Osteoblast (primary cell): ENCODE results near the gene TCEAL7. TPM values are rescaled to one million over a fixed set of nuclear protein-coding genes. Genes with fewer than 3 reads are reported as not detected.

Experiments used
- DNase-seq: peaks from one replicate; pipeline ENCODE4 v3.0.0; 2011; ENCODE audit warnings: low spot score, mixed read lengths; ENCODE audit not compliant: insufficient read length; ENCODE audit errors: missing footprints
- H2AFZ ChIP-seq: 2 replicates; pipeline ENCODE4 v1.6.0; 2011; ENCODE audit warnings: mild to moderate bottlenecking, low read length
- H3K27ac ChIP-seq: 2 replicates; pipeline ENCODE4 v1.5.1; 2011; ENCODE audit warnings: mild to moderate bottlenecking, low read depth, low read length, moderate library complexity
- H3K27me3 ChIP-seq: 2 replicates; pipeline ENCODE4 v1.6.0; 2012; ENCODE audit warnings: mild to moderate bottlenecking, control low read depth, inconsistent platforms, low read length, moderate library complexity; ENCODE audit not compliant: insufficient read depth
- H3K36me3 ChIP-seq: 2 replicates; pipeline ENCODE4 v1.5.1; 2011; ENCODE audit warnings: mild to moderate bottlenecking, low read length, control low read depth, moderate library complexity; ENCODE audit not compliant: insufficient read depth
- H3K4me1 ChIP-seq: 2 replicates; pipeline ENCODE4 v1.5.1; 2011; ENCODE audit warnings: mild to moderate bottlenecking, low read length, control low read depth, moderate library complexity; ENCODE audit not compliant: insufficient read depth
- H3K4me2 ChIP-seq: 2 replicates; pipeline ENCODE4 v1.6.0; 2011; ENCODE audit warnings: mild to moderate bottlenecking, low read length; ENCODE audit not compliant: insufficient read depth
- H3K4me3 ChIP-seq: fragments of 200-600 bp; sonication (generic); 3 replicates; pipeline ENCODE4 v1.5.1; 2012; ENCODE audit warnings: mild to moderate bottlenecking, low read length, inconsistent platforms; ENCODE audit not compliant: insufficient read depth
- H3K79me2 ChIP-seq: 2 replicates; pipeline ENCODE4 v1.6.0; 2012; ENCODE audit warnings: mild to moderate bottlenecking, low read length, control low read depth, inconsistent platforms; ENCODE audit not compliant: insufficient read depth
- H3K9me3 ChIP-seq: 2 replicates; pipeline ENCODE4 v1.5.1; 2011; ENCODE audit warnings: low read depth, low read length, control low read depth
- H4K20me1 ChIP-seq: 2 replicates; pipeline ENCODE4 v1.6.0; 2012; ENCODE audit warnings: mild to moderate bottlenecking, low read length, control low read depth; ENCODE audit not compliant: insufficient read depth
- total RNA-seq: library from RNA; depleted of rRNA; stranded (reverse); fragments of >200 nt; gene quantifications from 2 replicates; pipeline ENCODE4 v1.2.3, GENCODE V29; 2012
- TF ChIP-seq, protein P1 (sequence below): IDR thresholded peaks from 2 replicates; pipeline ENCODE4 v1.5.1; 2011; ENCODE audit warnings: mild to moderate bottlenecking, low read depth, low read length, moderate library complexity; ENCODE audit errors: extremely low read depth

TCEAL7 gene
- total RNA-seq, 1 donor: 6.5 TPM

DNA sequence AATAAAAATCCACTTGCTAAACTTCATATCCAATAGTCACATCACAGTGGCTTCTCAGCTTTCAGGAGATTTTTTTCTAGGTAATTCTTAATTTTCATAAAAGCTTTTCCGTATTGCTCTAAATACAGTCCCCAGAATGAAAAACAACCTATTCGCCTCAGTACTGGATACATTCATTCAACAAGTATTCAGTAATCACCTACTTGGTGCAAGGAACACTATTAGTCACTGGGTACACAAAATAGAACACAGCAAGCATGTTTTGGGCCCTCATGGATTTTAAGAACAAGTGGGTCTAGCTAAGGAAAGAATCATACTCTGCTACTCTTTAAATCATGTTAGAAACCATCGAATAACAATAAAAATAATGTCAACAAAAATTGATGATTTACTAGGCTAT lies 43.5 kb downstream of the TCEAL7 start:
- Histone ChIP-seq H4K20me1 (no peaks in the 10 kb centered on the region), H3K4me1 (no peaks in the 10 kb centered on the region), H3K9me3 (no peaks in the 10 kb centered on the region), H2AFZ (no peak overlapping the region), H3K4me2 (no peak overlapping the region), H3K79me2 (peaks cover 16% of the 10 kb centered on the region), H3K36me3 (peaks cover 8% of the 10 kb centered on the region), H3K27me3 (no peaks in the 10 kb centered on the region), H3K4me3 (no peak overlapping the region), H3K27ac (no peak overlapping the region)
- TF ChIP-seq, protein P1, sequence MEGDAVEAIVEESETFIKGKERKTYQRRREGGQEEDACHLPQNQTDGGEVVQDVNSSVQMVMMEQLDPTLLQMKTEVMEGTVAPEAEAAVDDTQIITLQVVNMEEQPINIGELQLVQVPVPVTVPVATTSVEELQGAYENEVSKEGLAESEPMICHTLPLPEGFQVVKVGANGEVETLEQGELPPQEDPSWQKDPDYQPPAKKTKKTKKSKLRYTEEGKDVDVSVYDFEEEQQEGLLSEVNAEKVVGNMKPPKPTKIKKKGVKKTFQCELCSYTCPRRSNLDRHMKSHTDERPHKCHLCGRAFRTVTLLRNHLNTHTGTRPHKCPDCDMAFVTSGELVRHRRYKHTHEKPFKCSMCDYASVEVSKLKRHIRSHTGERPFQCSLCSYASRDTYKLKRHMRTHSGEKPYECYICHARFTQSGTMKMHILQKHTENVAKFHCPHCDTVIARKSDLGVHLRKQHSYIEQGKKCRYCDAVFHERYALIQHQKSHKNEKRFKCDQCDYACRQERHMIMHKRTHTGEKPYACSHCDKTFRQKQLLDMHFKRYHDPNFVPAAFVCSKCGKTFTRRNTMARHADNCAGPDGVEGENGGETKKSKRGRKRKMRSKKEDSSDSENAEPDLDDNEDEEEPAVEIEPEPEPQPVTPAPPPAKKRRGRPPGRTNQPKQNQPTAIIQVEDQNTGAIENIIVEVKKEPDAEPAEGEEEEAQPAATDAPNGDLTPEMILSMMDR: no peak
- no peak for DNase-seq

DNA sequence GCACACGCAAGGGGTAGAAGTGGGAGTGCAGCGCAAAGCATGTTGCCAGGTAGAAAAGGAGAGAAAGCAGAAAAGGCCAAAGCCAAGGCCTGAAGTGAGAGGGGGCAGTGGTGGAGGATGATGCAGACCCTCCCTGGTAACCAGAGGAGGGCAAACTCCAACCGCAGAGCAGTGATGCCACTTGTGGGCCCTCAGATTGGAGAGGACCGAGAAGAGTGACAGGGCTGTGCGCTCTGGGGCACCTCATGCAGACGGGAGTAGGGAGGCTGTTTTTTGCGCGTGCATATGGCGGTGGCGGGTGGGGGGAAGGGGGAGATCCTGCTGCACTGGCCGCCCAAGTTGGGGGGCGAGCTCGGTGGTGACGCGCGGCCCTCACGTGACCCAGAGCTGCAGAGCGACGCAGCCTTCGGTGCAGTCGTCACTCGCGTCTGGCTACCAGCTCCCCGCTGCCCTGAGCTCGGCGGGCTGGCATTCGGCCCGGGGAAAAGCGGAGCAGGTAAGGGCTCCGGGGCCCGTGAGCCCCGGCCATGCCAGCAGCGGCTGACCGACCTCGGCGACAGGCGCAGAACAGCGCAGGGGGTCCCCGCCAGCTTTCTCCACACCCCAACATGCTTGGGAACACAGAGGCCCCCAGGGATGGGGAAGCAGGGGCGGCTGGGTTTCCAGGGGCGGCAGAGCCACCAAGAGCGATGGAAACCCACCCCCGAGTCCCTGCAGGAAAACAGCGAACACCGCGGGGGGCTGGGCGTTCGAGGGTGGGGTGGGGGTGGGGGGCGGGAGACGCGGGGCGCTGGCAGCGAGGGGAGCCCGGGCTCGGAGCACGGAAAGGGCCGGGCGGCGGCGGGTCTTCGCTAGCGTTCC lies 46.3 kb downstream of the TCEAL7 start, which contains the start of gene BEX3:
BEX3 (plus strand) TSS at position 421 of the 861 bp plus-strand sequence. CDS start 984 bp downstream, outside the sequence.
- Histone ChIP-seq H3K4me1 (peaks cover 5% of the 10 kb centered on the region), H3K79me2 (peaks cover 16% of the 10 kb centered on the region), H3K27me3 (no peaks in the 10 kb centered on the region), H3K4me3 (peak within 1 kb of the TSS; percentile 78), H3K9me3 (no peaks in the 10 kb centered on the region), H3K4me2 (peak within 1 kb of the TSS; percentile 87), H2AFZ (peak within 1 kb of the TSS; percentile 89), H3K36me3 (peaks cover 8% of the 10 kb centered on the region), H4K20me1 (no peaks in the 10 kb centered on the region), H3K27ac (peak within 1 kb of the TSS; percentile 80)
- TF ChIP-seq, protein P1: no peak
- peak; percentile 70 for DNase-seq

DNA sequence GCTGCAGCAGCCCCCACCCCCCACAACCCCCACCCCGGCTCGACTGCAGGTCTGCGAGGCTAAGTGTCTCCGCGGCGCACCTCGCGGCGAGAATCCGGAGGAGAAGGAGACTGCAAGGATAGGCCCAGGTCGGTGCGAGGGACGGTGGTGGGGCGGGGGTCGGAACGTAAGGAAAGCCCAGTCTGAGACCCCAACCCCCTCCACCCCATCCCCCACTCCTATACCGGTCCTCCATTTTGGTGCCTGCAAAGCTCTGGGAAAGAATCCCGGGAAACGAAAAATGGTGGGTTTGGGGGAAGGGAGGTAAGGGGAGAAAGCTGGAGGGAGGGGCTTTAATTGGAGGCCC lies 46.9 kb downstream of the TCEAL7 start:
- H4K20me1 ChIP-seq: no peaks in the 10 kb centered on the region
- no peak for DNase-seq
- H3K79me2 ChIP-seq: peaks cover 16% of the 10 kb centered on the region
- H2AFZ ChIP-seq: no peak overlapping the region
- H3K27me3 ChIP-seq: no peaks in the 10 kb centered on the region
- H3K4me1 ChIP-seq: peaks cover 5% of the 10 kb centered on the region
- peak overlapping the region; percentile 72 for H3K27ac ChIP-seq
- H3K36me3 ChIP-seq: peaks cover 8% of the 10 kb centered on the region
- no peaks in the 10 kb centered on the region for H3K9me3 ChIP-seq
- peak overlapping the region; percentile 78 for H3K4me3 ChIP-seq
- TF ChIP-seq, protein P1: no peak
- peak overlapping the region; percentile 87 for H3K4me2 ChIP-seq

DNA sequence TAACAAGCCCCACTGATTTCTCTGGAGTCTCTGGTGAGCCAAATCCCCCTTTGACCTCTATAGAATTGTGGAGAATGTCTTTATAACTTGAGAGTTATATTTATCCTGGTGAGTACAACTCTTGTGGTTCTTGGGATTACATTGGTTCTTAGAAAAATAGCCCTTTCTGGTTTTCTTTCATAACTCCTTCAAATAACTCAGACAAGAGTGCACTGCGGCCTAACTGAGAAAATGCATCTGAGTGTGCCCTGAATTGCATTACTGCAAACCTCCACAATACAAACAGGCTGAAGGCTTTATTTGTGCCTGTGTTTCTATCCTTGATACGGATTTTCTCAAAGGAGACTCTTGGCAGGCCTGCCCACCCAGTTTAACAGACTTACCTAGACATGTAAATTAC lies 49.0 kb downstream of the TCEAL7 start:
- peaks cover 5% of the 10 kb centered on the region for H3K4me1 ChIP-seq
- TF ChIP-seq, protein P1: no peak
- DNase-seq: no peak
- H3K4me3 ChIP-seq: no peak overlapping the region
- peaks cover 8% of the 10 kb centered on the region for H3K36me3 ChIP-seq
- no peak overlapping the region for H2AFZ ChIP-seq
- no peak overlapping the region for H3K4me2 ChIP-seq
- H3K27ac ChIP-seq: peak overlapping the region; percentile 7
- no peaks in the 10 kb centered on the region for H3K9me3 ChIP-seq
- no peaks in the 10 kb centered on the region for H3K27me3 ChIP-seq
- peaks cover 16% of the 10 kb centered on the region for H3K79me2 ChIP-seq
- no peaks in the 10 kb centered on the region for H4K20me1 ChIP-seq
